A375 (cell line): ENCODE data around the gene HRAS. TPM values are rescaled to one million over a fixed set of nuclear protein-coding genes. Genes with fewer than 3 reads are reported as not detected.

Experiments
- small RNA-seq: library from RNA; depleted of rRNA; stranded (forward); fragments of <200 nt; gene quantifications from one replicate; pipeline ENCODE3, GENCODE V24; 2014
- total RNA-seq: library from RNA; depleted of rRNA; stranded (reverse); fragments of >200 nt; shearing (Covaris generic); gene quantifications from 2 replicates; pipeline ENCODE4 v1.2.3, GENCODE V29; 2014; rRNA removed

The HRAS gene
- 84.1 and 89.3 TPM in 2 replicates for total RNA-seq

GRCh38 chr11:535519-536454 lies at the start of gene HRAS:
Gene HRAS, minus strand, starts transcription at chr11:535576.

GRCh38 chr11:575996-576768 lies 40.8 kb upstream of the HRAS start, which contains the start of gene PHRF1:
Gene PHRF1, plus strand, starts transcription at chr11:576470. Its CDS starts 5,043 bp downstream, at chr11:581513.

GRCh38 chr11:560305-561147 lies 25.1 kb upstream of the HRAS start, which contains the start of the genes LMNTD2 and RASSF7:
Gene LMNTD2, minus strand, starts transcription at chr11:560738. Its CDS starts 22 bp downstream, at chr11:560716.
Gene RASSF7, plus strand, starts transcription at chr11:560970. Its CDS starts 799 bp downstream, at chr11:561769.

GRCh38 chr11:536841-537621 lies 1.7 kb upstream of the HRAS start, which contains the start of gene LRRC56:
Gene LRRC56, plus strand, starts transcription at chr11:537527. Its CDS starts 3,158 bp downstream, at chr11:540685.

GRCh38 chr11:506995-507726 lies 28.2 kb downstream of the HRAS start, which contains the start of gene RNH1:
Gene RNH1, minus strand, starts transcription at chr11:507242. Its CDS starts 5,080 bp downstream, at chr11:502162.

Small RNA genes lying within 50 kb of the gene (small RNA-seq; reads per million reads assigned to genes)
- 2.5 reads per million, percentile 77 among the genes with 10 or more reads in this experiment for gene MIR210

Other genes starting within 250 kb of the HRAS start
- 15.1 and 16.4 TPM in 2 replicates for gene PGGHG, start 246.4 kb downstream of the HRAS start, total RNA-seq
- not detected in 2 replicates for gene IFITM5, start 236.1 kb downstream of the HRAS start, total RNA-seq
- gene IFITM2, start 227.8 kb downstream of the HRAS start, total RNA-seq = 15.1 and 25.4 TPM in 2 replicates
- 3.9 and 4.5 TPM in 2 replicates for gene IFITM1, start 221.5 kb downstream of the HRAS start, total RNA-seq
- gene IFITM3, start 214.7 kb downstream of the HRAS start, total RNA-seq = 70.9 and 105 TPM in 2 replicates
- gene B4GALNT4, start 166.1 kb downstream of the HRAS start, total RNA-seq = 42.6 and 50.4 TPM in 2 replicates
- 31.2 and 33.4 TPM in 2 replicates for gene PKP3, start 141.4 kb downstream of the HRAS start, total RNA-seq
- 50.6 and 74.5 TPM in 2 replicates for gene SIGIRR, start 120.6 kb downstream of the HRAS start, total RNA-seq
- gene ANO9, start 93.6 kb downstream of the HRAS start, total RNA-seq = 0.13 TPM in 1 of 2 replicates, not detected in the other
- 22.3 and 37.3 TPM in 2 replicates for gene PTDSS2, start 85.3 kb downstream of the HRAS start, total RNA-seq
- gene RNH1, start 28.3 kb downstream of the HRAS start, total RNA-seq = 165 and 173 TPM in 2 replicates
- 2.8 TPM in 2 replicates for gene LRRC56, start 2.0 kb upstream of the HRAS start, total RNA-seq
- 2.3 and 3.5 TPM in 2 replicates for gene LMNTD2, start 25.2 kb upstream of the HRAS start, total RNA-seq
- gene RASSF7, start 25.4 kb upstream of the HRAS start, total RNA-seq = 19.1 and 21.2 TPM in 2 replicates
- gene PHRF1, start 40.9 kb upstream of the HRAS start, total RNA-seq = 29.5 and 31.6 TPM in 2 replicates
- gene IRF7, start 80.4 kb upstream of the HRAS start, total RNA-seq = 8.1 and 10.7 TPM in 2 replicates
- not detected in 2 replicates for gene CDHR5, start 89.4 kb upstream of the HRAS start, total RNA-seq
- gene SCT, start 91.6 kb upstream of the HRAS start, total RNA-seq = not detected in 2 replicates
- 0.19 TPM in 1 of 2 replicates, not detected in the other for gene DRD4, start 101.7 kb upstream of the HRAS start, total RNA-seq
- gene DEAF1, start 159.6 kb upstream of the HRAS start, total RNA-seq = 43.5 and 45.1 TPM in 2 replicates
- gene TMEM80, start 160.2 kb upstream of the HRAS start, total RNA-seq = 14.2 and 18.2 TPM in 2 replicates
- 30.5 and 31.8 TPM in 2 replicates for gene EPS8L2, start 170.7 kb upstream of the HRAS start, total RNA-seq
- 109 and 117 TPM in 2 replicates for gene TALDO1, start 211.9 kb upstream of the HRAS start, total RNA-seq
- 24.0 and 30.7 TPM in 2 replicates for gene GATD1, start 241.9 kb upstream of the HRAS start, total RNA-seq